Mesendoderm (in vitro differentiated cells): ENCODE results near the gene TMCO4.

Experiments used
- DNase-seq: peaks from one replicate; pipeline ENCODE4 v3.0.0; 2013
- H2AK5ac ChIP-seq: 2 replicates; pipeline ENCODE4 v1.6.1; 2013; ENCODE audit warnings: low read length, inconsistent platforms
- H2BK120ac ChIP-seq: 2 replicates; pipeline ENCODE4 v1.6.1; 2013; ENCODE audit warnings: low read depth, mild to moderate bottlenecking, low read length, moderate library complexity, mixed read lengths
- H2BK15ac ChIP-seq: replicated peaks from 2 replicates; pipeline ENCODE4 v1.6.1; 2013; ENCODE audit warnings: low read depth, mild to moderate bottlenecking, moderate library complexity
- H2BK5ac ChIP-seq: 2 replicates; pipeline ENCODE4 v1.6.1; 2013; ENCODE audit warnings: low read length, inconsistent platforms
- H3K18ac ChIP-seq: 2 replicates; pipeline ENCODE4 v1.6.1; 2013; ENCODE audit warnings: mild to moderate bottlenecking, low read length, mixed read lengths
- H3K23ac ChIP-seq: one replicate; pipeline ENCODE4 v1.6.1; 2013; ENCODE audit warnings: low read length
- H3K27ac ChIP-seq: 2 replicates; pipeline ENCODE4 v1.5.1; 2013; ENCODE audit warnings: low read depth, mild to moderate bottlenecking, inconsistent platforms, low read length, moderate library complexity
- H3K27me3 ChIP-seq: 2 replicates; pipeline ENCODE4 v1.6.1; 2013; ENCODE audit warnings: low read length, control low read depth, mild to moderate bottlenecking, inconsistent platforms; ENCODE audit not compliant: insufficient read depth, poor library complexity
- H3K36me3 ChIP-seq: 2 replicates; pipeline ENCODE4 v1.6.1; 2013; ENCODE audit warnings: low read length, inconsistent platforms; ENCODE audit not compliant: control insufficient read depth, insufficient read depth
- H3K4ac ChIP-seq: one replicate; pipeline ENCODE4 v1.6.1; 2013; ENCODE audit warnings: low read depth, mild to moderate bottlenecking, low read length, moderate library complexity
- H3K4me1 ChIP-seq: 2 replicates; pipeline ENCODE4 v1.6.1; 2013; ENCODE audit warnings: low read depth, low read length, inconsistent platforms; ENCODE audit not compliant: control insufficient read depth
- H3K4me2 ChIP-seq: 2 replicates; pipeline ENCODE4 v1.6.1; 2013; ENCODE audit warnings: low read length
- H3K4me3 ChIP-seq: 2 replicates; pipeline ENCODE4 v1.5.1; 2013; ENCODE audit warnings: mild to moderate bottlenecking, low read length
- H3K56ac ChIP-seq: one replicate; pipeline ENCODE4 v1.6.1; 2013; ENCODE audit warnings: low read length
- H3K79me1 ChIP-seq: 2 replicates; pipeline ENCODE4 v1.6.1; 2013; ENCODE audit warnings: low read length, inconsistent platforms
- H3K79me2 ChIP-seq: 2 replicates; pipeline ENCODE4 v1.6.1; 2013; ENCODE audit warnings: mild to moderate bottlenecking, low read length; ENCODE audit not compliant: control insufficient read depth, insufficient read depth
- H3K9ac ChIP-seq: 2 replicates; pipeline ENCODE4 v1.6.1; 2013; ENCODE audit warnings: low read length, inconsistent platforms
- H4K5ac ChIP-seq: one replicate; pipeline ENCODE4 v1.6.1; 2013; ENCODE audit warnings: low read length
- H4K8ac ChIP-seq: one replicate; pipeline ENCODE4 v1.6.1; 2013; ENCODE audit warnings: low read depth, mild to moderate bottlenecking, control low read depth, low read length, moderate library complexity
- WGBS: extraction: QIAGEN DNeasy Blood & Tissue Kit; methylation state at CpG from one replicate; pipeline ENCODE4 v1.1.7; 2013; ENCODE audit warnings: low lambda C conversion rate, missing lambda C conversion rate; ENCODE audit not compliant: insufficient coverage; ENCODE audit errors: extremely low coverage; 5-methylcytosine and 5-hydroxymethylcytosine counted together

The TMCO4 gene

DNA sequence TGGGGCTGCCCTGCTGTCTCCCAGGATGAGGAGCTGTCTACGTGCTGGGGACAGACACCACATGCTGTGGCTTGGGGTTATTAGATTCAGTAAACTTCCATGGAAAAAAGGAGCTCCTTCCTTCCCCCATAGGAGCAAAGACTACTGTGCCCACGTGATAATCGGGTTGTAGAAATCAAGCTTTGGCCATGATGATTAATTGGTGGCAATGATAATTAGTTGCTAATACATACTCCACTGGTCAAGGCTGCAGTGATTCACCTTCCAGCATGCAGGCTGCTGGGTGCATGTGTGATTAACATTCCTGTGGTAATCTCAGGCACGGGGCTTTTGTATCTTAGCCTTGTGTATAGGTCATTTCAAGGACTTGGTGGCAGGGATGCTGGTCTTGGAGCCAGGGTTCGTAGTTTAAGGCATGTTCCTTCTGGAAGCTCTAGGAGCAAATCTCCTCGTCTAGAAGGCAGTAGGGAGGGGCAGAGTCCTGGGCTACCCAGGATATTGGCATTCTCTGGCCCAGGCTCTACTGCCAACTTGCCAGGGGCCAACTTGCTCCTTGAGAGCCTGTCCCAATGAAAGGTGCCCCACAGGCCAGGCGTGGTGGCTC, 41.4 kb downstream of the TMCO4 start:
- H2BK5ac ChIP-seq = no peak overlapping the region
- no peaks in the 10 kb centered on the region for H3K79me1 ChIP-seq
- H3K18ac ChIP-seq = no peak overlapping the region
- H3K23ac ChIP-seq = no peak overlapping the region
- no peak overlapping the region for H4K5ac ChIP-seq
- H2AK5ac ChIP-seq = no peak overlapping the region
- no peak overlapping the region for H3K27ac ChIP-seq
- H3K4ac ChIP-seq = no peak overlapping the region
- H3K79me2 ChIP-seq = no peaks in the 10 kb centered on the region
- H3K4me2 ChIP-seq = no peak overlapping the region
- no peak overlapping the region for H2BK120ac ChIP-seq
- WGBS = no CpG with 5 or more reads among the region's 7 CpGs
- H3K56ac ChIP-seq = no peak overlapping the region
- H3K9ac ChIP-seq = no peak overlapping the region
- no peak overlapping the region for H3K4me3 ChIP-seq
- H4K8ac ChIP-seq = no peak overlapping the region
- H2BK15ac ChIP-seq = no peak overlapping the region
- H3K36me3 ChIP-seq = no peaks in the 10 kb centered on the region
- no peaks in the 10 kb centered on the region for H3K4me1 ChIP-seq
- H3K27me3 ChIP-seq = no peaks in the 10 kb centered on the region
- DNase-seq = peak; percentile 14

DNA sequence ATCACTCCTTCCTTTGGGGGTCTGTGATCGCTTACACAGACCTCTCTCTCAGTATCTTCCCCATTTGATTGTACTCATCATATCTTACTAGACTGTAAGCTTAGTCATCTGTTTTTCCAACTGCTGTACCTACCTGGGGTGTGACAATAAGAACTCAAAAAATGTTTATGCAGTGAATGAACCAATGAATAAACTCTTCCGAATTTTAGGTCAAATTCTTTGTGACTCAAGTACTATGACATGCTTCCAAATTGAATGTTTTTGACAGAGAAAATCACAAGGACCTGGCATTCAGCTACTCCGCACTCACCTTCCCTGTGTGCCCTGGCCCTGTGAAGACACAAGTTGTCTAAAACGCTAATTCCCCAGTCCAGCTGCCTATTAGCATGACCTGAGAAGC, 42.1 kb downstream of the TMCO4 start:
- no peak overlapping the region for H3K18ac ChIP-seq
- H3K23ac ChIP-seq = no peak overlapping the region
- H3K4ac ChIP-seq = no peak overlapping the region
- H2AK5ac ChIP-seq = no peak overlapping the region
- no peaks in the 10 kb centered on the region for H3K79me1 ChIP-seq
- H3K4me2 ChIP-seq = no peak overlapping the region
- no peaks in the 10 kb centered on the region for H3K4me1 ChIP-seq
- no peak overlapping the region for H3K27ac ChIP-seq
- H3K36me3 ChIP-seq = no peaks in the 10 kb centered on the region
- no peak overlapping the region for H3K56ac ChIP-seq
- H2BK5ac ChIP-seq = no peak overlapping the region
- H4K5ac ChIP-seq = no peak overlapping the region
- no peak overlapping the region for H2BK15ac ChIP-seq
- no peak overlapping the region for H4K8ac ChIP-seq
- no peak overlapping the region for H3K4me3 ChIP-seq
- H3K9ac ChIP-seq = no peak overlapping the region
- no peak for DNase-seq
- H3K27me3 ChIP-seq = no peaks in the 10 kb centered on the region
- no peaks in the 10 kb centered on the region for H3K79me2 ChIP-seq
- H2BK120ac ChIP-seq = no peak overlapping the region
- WGBS = no CpG with 5 or more reads among the region's 4 CpGs

DNA sequence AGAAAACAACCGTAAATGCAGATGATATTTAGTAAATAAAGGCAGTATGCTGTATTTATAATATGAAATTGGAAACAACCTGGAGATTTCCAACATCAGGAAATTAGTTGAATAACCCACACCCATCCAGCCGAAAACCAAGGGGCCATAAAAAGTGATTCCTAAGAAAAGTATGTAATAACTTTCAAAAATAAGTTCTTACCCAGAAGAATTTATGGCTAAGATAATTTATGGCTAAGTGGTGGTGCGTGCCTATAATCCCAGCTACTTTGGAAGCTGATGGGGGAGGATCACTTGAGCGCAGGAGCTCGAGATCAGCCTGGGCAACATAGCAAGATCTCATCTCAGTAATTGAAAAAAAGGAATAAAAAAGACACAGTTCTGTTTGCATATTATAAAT, 43.2 kb downstream of the TMCO4 start:
- no CpG with 5 or more reads among the region's 5 CpGs for WGBS
- Histone ChIP-seq H3K23ac (no peak overlapping the region), H3K4me3 (no peak overlapping the region), H2BK120ac (no peak overlapping the region), H3K79me1 (no peaks in the 10 kb centered on the region), H3K79me2 (no peaks in the 10 kb centered on the region), H2BK15ac (no peak overlapping the region), H3K36me3 (no peaks in the 10 kb centered on the region), H3K18ac (no peak overlapping the region), H3K27me3 (no peaks in the 10 kb centered on the region), H3K4me2 (no peak overlapping the region), H3K27ac (no peak overlapping the region), H3K56ac (no peak overlapping the region), H2BK5ac (no peak overlapping the region), H3K4me1 (no peaks in the 10 kb centered on the region), H2AK5ac (no peak overlapping the region), H4K8ac (no peak overlapping the region), H4K5ac (no peak overlapping the region), H3K4ac (no peak overlapping the region), H3K9ac (no peak overlapping the region)
- no peak for DNase-seq

DNA sequence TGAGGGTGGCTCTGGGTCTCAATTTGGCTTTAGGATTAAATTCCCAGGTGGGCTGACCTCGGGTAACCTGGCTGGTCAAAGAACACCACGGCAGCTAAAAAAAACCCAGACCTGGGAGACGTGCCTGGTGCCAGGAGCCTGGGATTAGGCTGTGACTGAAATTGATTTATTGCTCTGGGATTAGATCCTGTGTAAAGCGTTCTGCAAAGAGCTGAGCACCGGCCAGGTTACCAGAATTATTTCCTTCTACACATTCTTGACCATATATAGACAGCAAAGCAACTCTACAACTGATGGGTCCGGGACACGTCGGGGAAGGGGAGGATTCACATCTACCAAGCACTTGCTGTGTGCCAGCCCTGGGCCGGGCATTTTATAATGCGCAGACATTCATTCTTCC, 45.2 kb downstream of the TMCO4 start:
- no peak overlapping the region for H2BK120ac ChIP-seq
- H3K9ac ChIP-seq = no peak overlapping the region
- no peak overlapping the region for H3K4me3 ChIP-seq
- no peak for DNase-seq
- H3K79me2 ChIP-seq = no peaks in the 10 kb centered on the region
- no peak overlapping the region for H3K4ac ChIP-seq
- no peak overlapping the region for H3K4me2 ChIP-seq
- H3K23ac ChIP-seq = no peak overlapping the region
- no peaks in the 10 kb centered on the region for H3K4me1 ChIP-seq
- no peaks in the 10 kb centered on the region for H3K79me1 ChIP-seq
- H3K18ac ChIP-seq = no peak overlapping the region
- no CpG with 5 or more reads among the region's 10 CpGs for WGBS
- no peak overlapping the region for H2BK15ac ChIP-seq
- H3K56ac ChIP-seq = no peak overlapping the region
- H4K5ac ChIP-seq = no peak overlapping the region
- no peak overlapping the region for H2BK5ac ChIP-seq
- H3K27ac ChIP-seq = no peak overlapping the region
- no peaks in the 10 kb centered on the region for H3K27me3 ChIP-seq
- H3K36me3 ChIP-seq = no peaks in the 10 kb centered on the region
- no peak overlapping the region for H4K8ac ChIP-seq
- no peak overlapping the region for H2AK5ac ChIP-seq

DNA sequence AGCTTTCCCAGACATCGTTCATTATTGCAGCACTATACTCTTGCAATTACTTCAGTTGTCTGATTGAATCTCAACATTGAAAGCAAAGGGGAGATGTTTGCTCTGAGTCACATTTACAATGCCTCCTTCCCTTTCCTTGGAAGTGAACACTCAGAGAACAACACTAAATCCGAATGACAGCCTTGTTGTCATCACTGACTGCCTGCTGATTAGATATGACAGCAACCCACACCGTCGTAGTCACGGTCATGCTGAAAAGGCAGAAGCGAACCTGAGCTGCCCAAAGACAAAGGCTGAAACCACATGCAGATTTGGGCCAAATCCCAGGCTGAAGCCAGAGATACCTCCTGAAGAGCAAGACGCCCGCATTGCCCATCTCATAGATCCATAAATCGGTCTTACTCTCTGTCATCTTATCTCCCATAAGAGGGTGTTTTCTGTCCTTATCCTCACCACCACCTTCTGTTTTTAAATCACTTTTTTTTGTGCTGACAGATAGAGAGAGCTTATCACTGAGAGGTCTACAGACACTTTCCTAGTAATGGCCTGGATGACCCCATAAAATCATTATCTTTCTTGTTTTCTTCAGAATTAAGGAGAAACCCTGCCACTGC, 47.5 kb downstream of the TMCO4 start:
- Histone ChIP-seq H3K4ac (no peak overlapping the region), H3K27me3 (no peaks in the 10 kb centered on the region), H3K23ac (no peak overlapping the region), H3K79me1 (no peaks in the 10 kb centered on the region), H3K79me2 (no peaks in the 10 kb centered on the region), H2BK120ac (no peak overlapping the region), H4K8ac (no peak overlapping the region), H2BK5ac (no peak overlapping the region), H3K18ac (no peak overlapping the region), H2AK5ac (no peak overlapping the region), H3K4me1 (no peaks in the 10 kb centered on the region), H2BK15ac (no peak overlapping the region), H3K4me2 (no peak overlapping the region), H3K56ac (no peak overlapping the region), H4K5ac (no peak overlapping the region), H3K4me3 (no peak overlapping the region), H3K27ac (no peak overlapping the region), H3K9ac (no peak overlapping the region), H3K36me3 (no peaks in the 10 kb centered on the region)
- DNase-seq = no peak
- WGBS = no CpG with 5 or more reads among the region's 9 CpGs

DNA sequence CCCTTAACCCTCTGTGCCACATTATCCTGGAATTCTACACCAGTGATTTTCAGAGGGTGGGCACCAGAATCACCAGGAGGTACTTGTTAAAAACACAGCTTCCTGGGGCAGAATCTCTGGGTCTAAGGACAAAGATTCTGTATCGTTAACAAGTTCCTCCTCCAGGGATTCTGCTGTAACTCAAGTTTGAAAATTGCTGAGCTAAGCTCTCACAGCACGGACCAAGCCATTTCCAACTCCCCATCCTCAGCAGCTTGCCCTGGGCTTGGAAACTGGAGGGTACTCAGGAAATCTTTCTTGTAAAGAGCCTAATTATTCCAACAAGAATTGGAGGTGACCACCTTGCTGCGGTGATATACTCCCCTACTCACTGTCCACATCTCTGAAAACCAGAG, 48.8 kb downstream of the TMCO4 start:
- Histone ChIP-seq H3K27me3 (no peaks in the 10 kb centered on the region), H4K5ac (no peak overlapping the region), H3K56ac (no peak overlapping the region), H2AK5ac (no peak overlapping the region), H3K23ac (no peak overlapping the region), H2BK5ac (no peak overlapping the region), H3K9ac (no peak overlapping the region), H3K79me1 (no peaks in the 10 kb centered on the region), H3K4ac (no peak overlapping the region), H2BK120ac (no peak overlapping the region), H2BK15ac (no peak overlapping the region), H3K4me3 (no peak overlapping the region), H4K8ac (no peak overlapping the region), H3K79me2 (no peaks in the 10 kb centered on the region), H3K27ac (no peak overlapping the region), H3K4me1 (no peaks in the 10 kb centered on the region), H3K4me2 (no peak overlapping the region), H3K36me3 (no peaks in the 10 kb centered on the region), H3K18ac (no peak overlapping the region)
- no peak for DNase-seq
- no CpG with 5 or more reads among the region's 3 CpGs for WGBS
